ENCODE measurements around the gene NUP214. TPM values are rescaled to one million over a fixed set of nuclear protein-coding genes. Genes with fewer than 3 reads are reported as not detected.
A peak's percentile ranks its signal among the peaks of the same experiment; 100 is the strongest.

The NUP214 gene
- total RNA-seq, 1 donor from 2014 or later = 24.7 TPM

DNA sequence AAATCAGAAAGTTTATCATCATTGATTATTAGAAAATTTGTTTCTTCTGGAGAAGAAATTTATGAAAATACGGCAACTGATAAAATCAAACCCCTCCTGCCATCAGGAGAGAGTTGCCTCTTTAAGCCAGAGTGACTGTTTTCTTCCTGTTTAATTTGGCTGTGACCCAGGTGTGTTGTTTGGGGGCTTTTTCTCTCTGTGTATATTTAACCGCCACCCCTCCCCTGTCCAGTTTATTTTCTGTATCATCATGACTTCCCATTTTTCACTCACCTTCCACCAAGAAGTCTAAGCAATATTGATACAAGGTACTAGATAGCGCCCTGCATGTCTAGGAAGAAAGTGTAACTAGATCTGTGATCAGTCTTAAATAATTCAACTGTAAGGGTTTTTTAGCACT lies 100.8 kb downstream of the NUP214 start:
- no peak for DNase-seq
- peaks cover 32% of the 10 kb centered on the region for H3K36me3 ChIP-seq
- H3K4me1 ChIP-seq = peaks cover 24% of the 10 kb centered on the region
- intact Hi-C loops (cut with micrococcal nuclease) = no loop called here
- no peaks in the 10 kb centered on the region for H3K9me3 ChIP-seq (replicated peaks)
- no peak overlapping the region for H3K27ac ChIP-seq (replicated peaks)
- H3K27me3 ChIP-seq (ENCODE audit: low read depth) = no peaks in the 10 kb centered on the region
- TF ChIP-seq, protein P1, sequence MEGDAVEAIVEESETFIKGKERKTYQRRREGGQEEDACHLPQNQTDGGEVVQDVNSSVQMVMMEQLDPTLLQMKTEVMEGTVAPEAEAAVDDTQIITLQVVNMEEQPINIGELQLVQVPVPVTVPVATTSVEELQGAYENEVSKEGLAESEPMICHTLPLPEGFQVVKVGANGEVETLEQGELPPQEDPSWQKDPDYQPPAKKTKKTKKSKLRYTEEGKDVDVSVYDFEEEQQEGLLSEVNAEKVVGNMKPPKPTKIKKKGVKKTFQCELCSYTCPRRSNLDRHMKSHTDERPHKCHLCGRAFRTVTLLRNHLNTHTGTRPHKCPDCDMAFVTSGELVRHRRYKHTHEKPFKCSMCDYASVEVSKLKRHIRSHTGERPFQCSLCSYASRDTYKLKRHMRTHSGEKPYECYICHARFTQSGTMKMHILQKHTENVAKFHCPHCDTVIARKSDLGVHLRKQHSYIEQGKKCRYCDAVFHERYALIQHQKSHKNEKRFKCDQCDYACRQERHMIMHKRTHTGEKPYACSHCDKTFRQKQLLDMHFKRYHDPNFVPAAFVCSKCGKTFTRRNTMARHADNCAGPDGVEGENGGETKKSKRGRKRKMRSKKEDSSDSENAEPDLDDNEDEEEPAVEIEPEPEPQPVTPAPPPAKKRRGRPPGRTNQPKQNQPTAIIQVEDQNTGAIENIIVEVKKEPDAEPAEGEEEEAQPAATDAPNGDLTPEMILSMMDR (IDR thresholded peaks at IDR 0.05; ENCODE audit: borderline replicate concordance) = no peak
- H3K4me3 ChIP-seq = no peak overlapping the region

DNA sequence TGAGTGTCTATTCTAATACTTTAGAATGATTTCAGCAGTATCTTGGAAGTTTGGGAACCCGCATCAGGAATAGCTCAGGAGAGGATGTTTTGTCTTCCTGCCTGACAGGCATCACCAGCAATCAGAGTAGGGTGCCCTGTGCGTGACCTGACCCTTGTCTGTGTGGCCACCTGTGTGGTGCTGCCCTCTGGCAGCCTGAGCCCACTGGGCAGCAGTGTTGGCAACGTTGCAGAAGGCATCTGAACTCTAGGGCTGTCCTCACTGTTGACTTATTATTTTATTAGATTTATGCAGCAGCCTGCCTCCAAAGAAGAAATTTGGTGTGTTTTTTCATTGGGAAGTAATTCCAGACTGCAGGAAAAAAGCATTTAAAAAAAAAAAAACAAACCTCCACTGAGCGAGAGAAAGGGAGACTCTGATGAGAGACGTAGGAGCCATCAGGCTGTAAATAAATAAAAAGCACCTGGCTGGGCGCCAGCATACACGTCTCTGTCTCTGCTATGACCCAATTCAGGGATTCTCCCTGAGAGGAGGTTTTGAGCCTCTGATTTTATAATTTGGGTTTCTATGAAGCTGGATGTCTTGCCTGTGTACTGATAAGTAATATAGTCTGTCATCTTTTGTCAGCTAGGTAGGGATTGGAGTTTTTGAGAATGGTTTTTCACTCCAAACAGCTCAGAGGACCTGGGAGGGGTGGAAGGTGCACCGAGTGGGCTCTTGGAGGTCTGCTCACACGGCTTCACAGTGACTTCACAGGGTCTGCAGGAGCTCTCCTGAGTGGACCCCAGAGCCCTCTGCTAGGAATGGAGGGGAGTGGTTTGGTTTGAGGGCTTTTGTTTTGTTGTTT lies 101.9 kb downstream of the NUP214 start:
- Histone ChIP-seq H3K4me1 (peaks cover 24% of the 10 kb centered on the region), H3K4me3 (no peak overlapping the region), H3K27ac (replicated peaks) (no peak overlapping the region), H3K27me3 (ENCODE audit: low read depth) (no peaks in the 10 kb centered on the region), H3K9me3 (replicated peaks) (no peaks in the 10 kb centered on the region), H3K36me3 (peaks cover 40% of the 10 kb centered on the region)
- intact Hi-C loops (cut with micrococcal nuclease) = no loop called here
- TF ChIP-seq, protein P1 (IDR thresholded peaks at IDR 0.05; ENCODE audit: borderline replicate concordance) = no peak
- no peak for DNase-seq

DNA sequence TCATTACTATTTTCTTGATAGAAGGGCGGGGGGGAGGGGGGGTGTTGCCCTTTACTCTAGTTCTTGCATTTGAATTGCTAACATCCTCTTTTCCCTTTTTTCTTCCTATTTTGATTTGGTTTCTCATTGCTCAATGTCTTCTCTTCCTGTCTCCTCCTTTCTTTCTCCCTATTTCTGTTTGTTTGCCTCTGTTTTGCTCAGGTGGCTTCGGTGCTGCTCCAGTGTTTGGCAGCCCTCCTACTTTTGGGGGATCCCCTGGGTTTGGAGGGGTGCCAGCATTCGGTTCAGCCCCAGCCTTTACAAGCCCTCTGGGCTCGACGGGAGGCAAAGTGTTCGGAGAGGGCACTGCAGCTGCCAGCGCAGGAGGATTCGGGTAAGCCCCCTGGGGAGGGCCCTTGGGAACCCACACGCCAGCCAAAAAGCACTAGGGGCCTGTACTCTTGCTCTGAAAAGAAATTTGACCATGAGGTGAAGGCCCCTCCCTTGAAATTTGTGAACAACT lies 102.6 kb downstream of the NUP214 start:
- peak overlapping the region; percentile 38 for H3K4me3 ChIP-seq
- peaks cover 40% of the 10 kb centered on the region for H3K36me3 ChIP-seq
- no peaks in the 10 kb centered on the region for H3K9me3 ChIP-seq (replicated peaks)
- H3K4me1 ChIP-seq = peaks cover 24% of the 10 kb centered on the region
- TF ChIP-seq, protein P1 (IDR thresholded peaks at IDR 0.05; ENCODE audit: borderline replicate concordance) = no peak
- intact Hi-C loops (cut with micrococcal nuclease) = no loop called here
- no peaks in the 10 kb centered on the region for H3K27me3 ChIP-seq (ENCODE audit: low read depth)
- peak overlapping the region; percentile 20 for H3K27ac ChIP-seq (replicated peaks)
- DNase-seq = no peak

DNA sequence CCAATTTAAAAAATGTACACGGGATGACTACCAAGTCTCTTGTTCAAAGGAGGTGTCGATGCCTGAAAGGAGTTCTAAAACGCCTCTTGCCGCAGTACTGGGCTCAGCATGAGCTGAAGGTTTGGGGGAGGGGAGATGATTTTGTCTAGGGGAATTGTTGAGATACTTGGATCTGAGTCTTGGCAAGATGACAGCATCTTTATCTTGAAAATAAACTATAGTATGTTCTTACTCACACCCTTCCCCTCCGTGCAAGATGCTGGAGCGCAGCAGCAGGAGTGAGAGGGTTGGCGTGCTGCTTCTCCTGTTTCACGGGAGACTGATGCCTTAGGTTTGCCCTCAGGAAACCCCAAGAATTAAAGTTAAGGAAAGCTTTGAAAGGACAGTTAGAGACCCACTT lies 103.6 kb downstream of the NUP214 start:
- TF ChIP-seq, protein P1 (IDR thresholded peaks at IDR 0.05; ENCODE audit: borderline replicate concordance) = no peak
- peaks cover 26% of the 10 kb centered on the region for H3K4me1 ChIP-seq
- peaks cover 47% of the 10 kb centered on the region for H3K36me3 ChIP-seq
- H3K27ac ChIP-seq (replicated peaks) = no peak overlapping the region
- intact Hi-C loops (cut with micrococcal nuclease) = no loop called here
- DNase-seq = no peak
- no peak overlapping the region for H3K4me3 ChIP-seq
- no peaks in the 10 kb centered on the region for H3K27me3 ChIP-seq (ENCODE audit: low read depth)
- H3K9me3 ChIP-seq (replicated peaks) = no peaks in the 10 kb centered on the region

DNA sequence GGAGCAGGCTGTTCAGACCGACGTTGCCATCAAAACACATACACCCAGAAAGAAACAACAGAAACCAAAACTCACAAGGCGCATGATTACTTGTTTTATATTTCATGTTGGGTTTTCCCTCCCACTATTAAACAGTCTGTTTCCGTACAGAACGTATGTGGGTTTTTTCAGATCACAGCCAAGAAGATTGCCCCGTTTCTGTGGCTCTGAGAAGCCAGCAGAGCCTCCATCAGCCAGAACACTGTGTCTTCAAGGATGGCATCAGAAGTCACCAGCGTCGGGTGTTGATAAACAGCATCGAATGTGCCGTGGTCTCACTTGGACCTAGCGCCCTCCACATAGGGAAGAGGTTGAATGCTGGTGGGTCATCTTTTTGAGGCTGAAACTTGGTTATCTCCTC lies 108.2 kb downstream of the NUP214 start:
- Histone ChIP-seq H3K4me1 (peaks cover 50% of the 10 kb centered on the region), H3K9me3 (replicated peaks) (no peaks in the 10 kb centered on the region), H3K36me3 (peaks cover 55% of the 10 kb centered on the region), H3K4me3 (no peak overlapping the region), H3K27ac (replicated peaks) (peak overlapping the region; percentile 93), H3K27me3 (ENCODE audit: low read depth) (no peaks in the 10 kb centered on the region)
- intact Hi-C loops (cut with micrococcal nuclease) = loop anchor here (10.0 kb wide), 1 partner anchor 101 kb away; no protein-coding TSS in a partner anchor
- TF ChIP-seq, protein P1 (IDR thresholded peaks at IDR 0.05; ENCODE audit: borderline replicate concordance) = no peak
- no peak for DNase-seq

Measured in left ventricle myocardium inferior (tissue), 1 donor.